Suppressor macrophage (primary cell): ENCODE results near the gene CRHR1.

Source experiments
- DNase-seq, 4 experiments: peaks; one replicate each; pipeline ENCODE4 v3.0.0-alpha.2; 2020 to 2022

Gene CRHR1

GRCh38 chr17:45869676-45870341 is 85.7 kb downstream of the CRHR1 start:
- peak in 2 of 4 experiments; percentile 6 to 13 for DNase-seq

GRCh38 chr17:45870342-45870974 is 86.3 kb downstream of the CRHR1 start:
- DNase-seq = no peak

GRCh38 chr17:45871718-45872117 is 87.6 kb downstream of the CRHR1 start:
- no peak for DNase-seq

GRCh38 chr17:45873728-45874127 is 89.6 kb downstream of the CRHR1 start:
- DNase-seq = no peak

- no peak for DNase-seq
These were observed 90.0 kb downstream of the CRHR1 start for GRCh38 chr17:45874151-45874550.

- no peak for DNase-seq
These were observed 92.4 kb downstream of the CRHR1 start for GRCh38 chr17:45876539-45876938.

GRCh38 chr17:45877467-45877866 is 93.3 kb downstream of the CRHR1 start:
- no peak for DNase-seq

- no peak for DNase-seq
These were observed 98.9 kb downstream of the CRHR1 start for GRCh38 chr17:45883063-45883462.
